ENCODE measurements around the gene FAM13C.

FAM13C gene

DNA sequence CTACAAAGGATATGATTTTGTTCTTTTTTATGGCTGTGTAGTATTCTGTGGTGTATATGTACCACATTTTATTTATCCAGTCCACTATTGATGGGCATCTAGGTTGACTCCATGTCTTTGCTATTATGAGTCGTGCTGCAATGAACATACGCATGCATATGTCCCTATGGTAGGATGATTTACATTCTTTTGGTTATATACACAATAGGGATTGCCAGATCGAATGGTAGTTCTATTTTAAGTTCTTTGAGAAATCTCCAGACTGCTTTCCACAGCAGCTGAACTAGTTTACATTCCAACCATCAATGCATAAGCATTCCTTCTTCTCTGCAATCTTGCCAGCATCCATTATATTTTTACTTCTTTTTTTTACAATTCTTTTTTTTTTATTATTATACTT lies 35.6 kb upstream of the FAM13C start:
- TF ChIP-seq ARNTL (CRISPR knock-in tag; IDR thresholded peaks at IDR 0.05; ENCODE audit: borderline replicate concordance, low read depth), result no peak
- TF ChIP-seq, protein P1, sequence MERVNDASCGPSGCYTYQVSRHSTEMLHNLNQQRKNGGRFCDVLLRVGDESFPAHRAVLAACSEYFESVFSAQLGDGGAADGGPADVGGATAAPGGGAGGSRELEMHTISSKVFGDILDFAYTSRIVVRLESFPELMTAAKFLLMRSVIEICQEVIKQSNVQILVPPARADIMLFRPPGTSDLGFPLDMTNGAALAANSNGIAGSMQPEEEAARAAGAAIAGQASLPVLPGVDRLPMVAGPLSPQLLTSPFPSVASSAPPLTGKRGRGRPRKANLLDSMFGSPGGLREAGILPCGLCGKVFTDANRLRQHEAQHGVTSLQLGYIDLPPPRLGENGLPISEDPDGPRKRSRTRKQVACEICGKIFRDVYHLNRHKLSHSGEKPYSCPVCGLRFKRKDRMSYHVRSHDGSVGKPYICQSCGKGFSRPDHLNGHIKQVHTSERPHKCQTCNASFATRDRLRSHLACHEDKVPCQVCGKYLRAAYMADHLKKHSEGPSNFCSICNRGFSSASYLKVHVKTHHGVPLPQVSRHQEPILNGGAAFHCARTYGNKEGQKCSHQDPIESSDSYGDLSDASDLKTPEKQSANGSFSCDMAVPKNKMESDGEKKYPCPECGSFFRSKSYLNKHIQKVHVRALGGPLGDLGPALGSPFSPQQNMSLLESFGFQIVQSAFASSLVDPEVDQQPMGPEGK (CRISPR knock-in tag; IDR thresholded peaks at IDR 0.05; ENCODE audit: borderline replicate concordance), result no peak
- TF ChIP-seq CSDC2 (CRISPR knock-in tag; IDR thresholded peaks at IDR 0.05), result no peak
- TF ChIP-seq ZNF8 (CRISPR knock-in tag; IDR thresholded peaks at IDR 0.05), result no peak; the same call in 1 of the 2 replicates
- TF ChIP-seq, protein P2, sequence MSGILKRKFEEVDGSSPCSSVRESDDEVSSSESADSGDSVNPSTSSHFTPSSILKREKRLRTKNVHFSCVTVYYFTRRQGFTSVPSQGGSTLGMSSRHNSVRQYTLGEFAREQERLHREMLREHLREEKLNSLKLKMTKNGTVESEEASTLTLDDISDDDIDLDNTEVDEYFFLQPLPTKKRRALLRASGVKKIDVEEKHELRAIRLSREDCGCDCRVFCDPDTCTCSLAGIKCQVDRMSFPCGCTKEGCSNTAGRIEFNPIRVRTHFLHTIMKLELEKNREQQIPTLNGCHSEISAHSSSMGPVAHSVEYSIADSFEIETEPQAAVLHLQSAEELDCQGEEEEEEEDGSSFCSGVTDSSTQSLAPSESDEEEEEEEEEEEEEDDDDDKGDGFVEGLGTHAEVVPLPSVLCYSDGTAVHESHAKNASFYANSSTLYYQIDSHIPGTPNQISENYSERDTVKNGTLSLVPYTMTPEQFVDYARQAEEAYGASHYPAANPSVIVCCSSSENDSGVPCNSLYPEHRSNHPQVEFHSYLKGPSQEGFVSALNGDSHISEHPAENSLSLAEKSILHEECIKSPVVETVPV (CRISPR knock-in tag; IDR thresholded peaks at IDR 0.05), result no peak
- no peak for ATAC-seq

DNA sequence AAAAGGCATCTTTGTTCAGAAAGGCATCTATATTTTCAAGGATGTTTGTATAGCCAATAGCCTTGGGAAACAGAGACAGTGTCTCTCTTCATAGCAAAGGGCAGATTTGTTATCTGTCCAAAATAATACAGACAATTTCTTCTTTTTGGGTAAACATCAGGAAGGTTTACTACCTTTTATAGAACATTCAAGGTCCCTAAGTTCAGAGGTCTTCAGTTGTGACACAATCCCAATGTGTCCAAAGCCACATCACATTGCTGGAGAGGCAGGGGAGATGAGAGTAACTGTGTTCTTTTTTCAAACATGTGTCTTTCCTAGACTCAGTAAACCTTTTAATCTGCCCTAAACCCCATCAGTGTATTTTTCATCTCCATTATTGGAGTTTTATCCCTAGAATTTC lies 33.6 kb upstream of the FAM13C start:
- no peak for TF ChIP-seq ZNF565 (CRISPR knock-in tag; conservative IDR thresholded peaks at IDR 0.05; ENCODE audit: low read depth)

DNA sequence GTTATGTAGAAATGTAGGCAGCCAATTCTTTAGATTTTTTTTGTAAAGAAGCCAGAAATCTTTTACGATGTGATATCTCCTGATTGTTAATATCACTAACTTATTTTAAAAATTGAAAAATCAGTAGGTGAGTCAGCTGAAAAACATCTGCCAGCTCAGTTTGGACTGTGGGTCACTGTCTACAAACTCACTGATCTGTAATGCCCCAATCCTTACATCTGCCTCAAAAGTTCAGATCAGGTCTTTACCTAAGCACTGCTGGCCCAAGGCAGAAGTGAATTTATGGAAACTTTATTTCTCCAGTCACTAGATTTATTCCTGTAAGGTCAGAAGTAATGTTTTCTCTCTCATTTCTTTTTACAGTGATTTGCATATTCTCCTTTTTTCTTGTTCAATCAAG lies 31.0 kb upstream of the FAM13C start:
- TF ChIP-seq ZFP30 (CRISPR knock-in tag; IDR thresholded peaks at IDR 0.05) (no peak), ARNTL (CRISPR knock-in tag; IDR thresholded peaks at IDR 0.05; ENCODE audit: borderline replicate concordance, low read depth) (no peak), ZNF70 (CRISPR knock-in tag; IDR thresholded peaks at IDR 0.05) (no peak), TOX (CRISPR knock-in tag; IDR thresholded peaks at IDR 0.05; ENCODE audit: borderline replicate concordance) (no peak), GLIS3 (CRISPR knock-in tag; IDR thresholded peaks at IDR 0.05) (no peak), CSDC2 (CRISPR knock-in tag; IDR thresholded peaks at IDR 0.05) (no peak), ZNF8 (CRISPR knock-in tag; IDR thresholded peaks at IDR 0.05) (no peak)
- TF ChIP-seq, protein P3, sequence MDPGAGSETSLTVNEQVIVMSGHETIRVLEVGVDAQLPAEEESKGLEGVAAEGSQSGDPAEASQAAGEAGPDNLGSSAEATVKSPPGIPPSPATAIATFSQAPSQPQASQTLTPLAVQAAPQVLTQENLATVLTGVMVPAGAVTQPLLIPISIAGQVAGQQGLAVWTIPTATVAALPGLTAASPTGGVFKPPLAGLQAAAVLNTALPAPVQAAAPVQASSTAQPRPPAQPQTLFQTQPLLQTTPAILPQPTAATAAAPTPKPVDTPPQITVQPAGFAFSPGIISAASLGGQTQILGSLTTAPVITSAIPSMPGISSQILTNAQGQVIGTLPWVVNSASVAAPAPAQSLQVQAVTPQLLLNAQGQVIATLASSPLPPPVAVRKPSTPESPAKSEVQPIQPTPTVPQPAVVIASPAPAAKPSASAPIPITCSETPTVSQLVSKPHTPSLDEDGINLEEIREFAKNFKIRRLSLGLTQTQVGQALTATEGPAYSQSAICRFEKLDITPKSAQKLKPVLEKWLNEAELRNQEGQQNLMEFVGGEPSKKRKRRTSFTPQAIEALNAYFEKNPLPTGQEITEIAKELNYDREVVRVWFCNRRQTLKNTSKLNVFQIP (CRISPR knock-in tag; IDR thresholded peaks at IDR 0.05; ENCODE audit: borderline replicate concordance, low read depth), result no peak
- ATAC-seq, result peak; percentile 55; the same call in 1 of the 3 replicates

More for the DNA sequence above, 33.6 kb upstream of the FAM13C start:
- no peak for ATAC-seq

DNA sequence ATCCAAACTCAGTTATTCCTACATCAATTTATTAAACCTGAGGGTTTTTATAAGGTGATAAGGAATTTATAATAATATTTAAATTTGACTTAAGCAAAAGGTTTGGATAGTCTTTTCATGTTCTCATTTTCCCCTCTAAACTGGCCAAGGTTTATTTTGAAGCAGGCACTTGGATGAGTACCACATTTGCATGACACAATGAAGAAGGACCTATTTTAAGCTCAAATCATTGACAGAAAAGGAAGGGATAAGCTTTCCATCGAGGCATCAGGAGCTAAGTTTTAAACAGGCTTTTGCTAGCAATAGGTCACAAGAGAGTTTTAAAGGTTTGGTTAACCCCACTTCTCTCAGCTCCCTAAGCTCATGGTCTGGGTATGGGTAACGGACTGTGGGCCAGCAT lies 28.7 kb upstream of the FAM13C start:
- TF ChIP-seq, protein P1 (CRISPR knock-in tag; IDR thresholded peaks at IDR 0.05; ENCODE audit: borderline replicate concordance), result no peak
- TF ChIP-seq GLIS3 (CRISPR knock-in tag; IDR thresholded peaks at IDR 0.05) (no peak), TOX (CRISPR knock-in tag; IDR thresholded peaks at IDR 0.05; ENCODE audit: borderline replicate concordance) (no peak), ZNF70 (CRISPR knock-in tag; IDR thresholded peaks at IDR 0.05) (no peak), ZNF8 (CRISPR knock-in tag; IDR thresholded peaks at IDR 0.05) (no peak), ARNTL (CRISPR knock-in tag; IDR thresholded peaks at IDR 0.05; ENCODE audit: borderline replicate concordance, low read depth) (no peak), TCF4 (CRISPR knock-in tag; IDR thresholded peaks at IDR 0.05; ENCODE audit: borderline replicate concordance) (no peak), ZFP30 (CRISPR knock-in tag; IDR thresholded peaks at IDR 0.05) (no peak), BACH2 (CRISPR knock-in tag; IDR thresholded peaks at IDR 0.05; ENCODE audit: borderline replicate concordance) (no peak), RARB (CRISPR knock-in tag; IDR thresholded peaks at IDR 0.05) (no peak), SNAI2 (CRISPR knock-in tag; IDR thresholded peaks at IDR 0.05) (no peak), OSR1 (CRISPR knock-in tag; IDR thresholded peaks at IDR 0.05) (no peak)
- TF ChIP-seq, protein P4, sequence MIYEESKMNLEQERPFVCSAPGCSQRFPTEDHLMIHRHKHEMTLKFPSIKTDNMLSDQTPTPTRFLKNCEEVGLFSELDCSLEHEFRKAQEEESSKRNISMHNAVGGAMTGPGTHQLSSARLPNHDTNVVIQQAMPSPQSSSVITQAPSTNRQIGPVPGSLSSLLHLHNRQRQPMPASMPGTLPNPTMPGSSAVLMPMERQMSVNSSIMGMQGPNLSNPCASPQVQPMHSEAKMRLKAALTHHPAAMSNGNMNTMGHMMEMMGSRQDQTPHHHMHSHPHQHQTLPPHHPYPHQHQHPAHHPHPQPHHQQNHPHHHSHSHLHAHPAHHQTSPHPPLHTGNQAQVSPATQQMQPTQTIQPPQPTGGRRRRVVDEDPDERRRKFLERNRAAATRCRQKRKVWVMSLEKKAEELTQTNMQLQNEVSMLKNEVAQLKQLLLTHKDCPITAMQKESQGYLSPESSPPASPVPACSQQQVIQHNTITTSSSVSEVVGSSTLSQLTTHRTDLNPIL (CRISPR knock-in tag; IDR thresholded peaks at IDR 0.05; ENCODE audit: low read depth), result no peak
- TF ChIP-seq, protein P5, sequence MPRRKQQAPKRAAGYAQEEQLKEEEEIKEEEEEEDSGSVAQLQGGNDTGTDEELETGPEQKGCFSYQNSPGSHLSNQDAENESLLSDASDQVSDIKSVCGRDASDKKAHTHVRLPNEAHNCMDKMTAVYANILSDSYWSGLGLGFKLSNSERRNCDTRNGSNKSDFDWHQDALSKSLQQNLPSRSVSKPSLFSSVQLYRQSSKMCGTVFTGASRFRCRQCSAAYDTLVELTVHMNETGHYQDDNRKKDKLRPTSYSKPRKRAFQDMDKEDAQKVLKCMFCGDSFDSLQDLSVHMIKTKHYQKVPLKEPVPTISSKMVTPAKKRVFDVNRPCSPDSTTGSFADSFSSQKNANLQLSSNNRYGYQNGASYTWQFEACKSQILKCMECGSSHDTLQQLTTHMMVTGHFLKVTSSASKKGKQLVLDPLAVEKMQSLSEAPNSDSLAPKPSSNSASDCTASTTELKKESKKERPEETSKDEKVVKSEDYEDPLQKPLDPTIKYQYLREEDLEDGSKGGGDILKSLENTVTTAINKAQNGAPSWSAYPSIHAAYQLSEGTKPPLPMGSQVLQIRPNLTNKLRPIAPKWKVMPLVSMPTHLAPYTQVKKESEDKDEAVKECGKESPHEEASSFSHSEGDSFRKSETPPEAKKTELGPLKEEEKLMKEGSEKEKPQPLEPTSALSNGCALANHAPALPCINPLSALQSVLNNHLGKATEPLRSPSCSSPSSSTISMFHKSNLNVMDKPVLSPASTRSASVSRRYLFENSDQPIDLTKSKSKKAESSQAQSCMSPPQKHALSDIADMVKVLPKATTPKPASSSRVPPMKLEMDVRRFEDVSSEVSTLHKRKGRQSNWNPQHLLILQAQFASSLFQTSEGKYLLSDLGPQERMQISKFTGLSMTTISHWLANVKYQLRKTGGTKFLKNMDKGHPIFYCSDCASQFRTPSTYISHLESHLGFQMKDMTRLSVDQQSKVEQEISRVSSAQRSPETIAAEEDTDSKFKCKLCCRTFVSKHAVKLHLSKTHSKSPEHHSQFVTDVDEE (CRISPR knock-in tag; IDR thresholded peaks at IDR 0.05), result no peak
- ATAC-seq, result no peak
